H1 (cell line): Measurements from ENCODE around the gene MTX1. TPM values are rescaled to one million over a fixed set of nuclear protein-coding genes. Genes with fewer than 3 reads are reported as not detected.

Experiments used
- CTCF ChIA-PET: fragments of 300-600 bp; sonication (Branson Sonifier 250); formaldehyde crosslinking; loops from one replicate; lab custom pipeline; 2021; ENCODE audit not compliant: partially characterized antibody; lab: Charles Lee
- POLR2A ChIA-PET: fragments of 300-600 bp; sonication (Branson Sonifier 250); formaldehyde crosslinking; loops from one replicate; lab custom pipeline; 2021; ENCODE audit warnings: inconsistent platforms; ENCODE audit not compliant: partially characterized antibody; lab: Charles Lee
- DNase-seq, 2 experiments: peaks; one replicate each; pipeline versions ENCODE4 v3.0.0 to v3.0.0-alpha.2; 2010 to 2022; ENCODE audit warnings: low spot score in 2 of 2, low read depth in 1 of 2, mixed read lengths in 1 of 2
- FAIRE-seq: peaks from 2 replicates; lab custom pipeline; 2011; peaks lifted over from hg19 to GRCh38; lab: Jason Lieb, UNC
- H2AFZ ChIP-seq: 2 replicates; pipeline ENCODE4 v1.8.1; 2012; ENCODE audit warnings: low read length, inconsistent platforms
- H2AK5ac ChIP-seq: 2 replicates; pipeline ENCODE4 v1.6.1; 2013; ENCODE audit warnings: low read depth, low read length
- H2BK120ac ChIP-seq: replicated peaks from 2 replicates; pipeline ENCODE3; 2013; ENCODE audit warnings: low read depth, low read length, inconsistent platforms
- H2BK12ac ChIP-seq: 2 replicates; pipeline ENCODE4 v1.6.1; 2013; ENCODE audit warnings: low read depth, low read length
- H2BK15ac ChIP-seq: 2 replicates; pipeline ENCODE4 v1.6.1; 2013; ENCODE audit warnings: low read length
- H2BK20ac ChIP-seq: 2 replicates; pipeline ENCODE4 v1.6.1; 2013; ENCODE audit warnings: low read length
- H2BK5ac ChIP-seq: 2 replicates; pipeline ENCODE4 v1.6.1; 2013; ENCODE audit warnings: low read depth, low read length
- H3K14ac ChIP-seq: 2 replicates; pipeline ENCODE4 v1.6.1; 2013; ENCODE audit warnings: inconsistent platforms; ENCODE audit not compliant: insufficient read length
- H3K18ac ChIP-seq: 2 replicates; pipeline ENCODE4 v1.6.1; 2013; ENCODE audit warnings: low read length; ENCODE audit errors: extremely low read depth
- H3K23ac ChIP-seq: 2 replicates; pipeline ENCODE4 v1.6.1; 2013; ENCODE audit warnings: inconsistent platforms; ENCODE audit not compliant: insufficient read length
- H3K23me2 ChIP-seq: 2 replicates; pipeline ENCODE4 v1.6.1; 2013; ENCODE audit warnings: low read depth, low read length
- H3K27ac ChIP-seq: 2 replicates; pipeline ENCODE4 v1.6.1; 2011; ENCODE audit warnings: low read depth, low read length, inconsistent platforms
- H3K27me3 ChIP-seq, 4 experiments: replicated peaks in 1 of 4; 1 replicate in 1 of 4; 2 replicates in 3 of 4; pipeline versions ENCODE4 v1.6.1 to v1.8.1; 2011 to 2013; ENCODE audit warnings: low read length in 3 of 4, mild to moderate bottlenecking in 3 of 4, inconsistent platforms in 2 of 4, mixed read lengths in 2 of 4, moderate library complexity in 1 of 4; ENCODE audit not compliant: control insufficient read depth in 3 of 4, insufficient read depth in 3 of 4; ENCODE audit errors: extremely low read depth in 1 of 4
- H3K36me3 ChIP-seq, 4 experiments: 2 replicates each; pipeline versions ENCODE4 v1.6.1 to v1.8.1; 2011 to 2013; ENCODE audit warnings: mild to moderate bottlenecking in 4 of 4, low read length in 3 of 4, moderate library complexity in 2 of 4, control low read depth in 1 of 4, inconsistent platforms in 1 of 4; ENCODE audit not compliant: insufficient read depth in 4 of 4, control insufficient read depth in 2 of 4
- H3K4ac ChIP-seq: replicated peaks from 2 replicates; pipeline ENCODE3; 2013; ENCODE audit warnings: low read length, low read depth, mixed read lengths, inconsistent platforms; ENCODE audit not compliant: insufficient read length
- H3K4me1 ChIP-seq, 4 experiments: replicated peaks in 1 of 4; 1 replicate in 1 of 4; 2 replicates in 3 of 4; pipeline versions ENCODE4 v1.6.1 to v1.8.1; 2011 to 2013; ENCODE audit warnings: low read length in 3 of 4, inconsistent platforms in 2 of 4, mixed read lengths in 1 of 4; ENCODE audit not compliant: insufficient read depth in 4 of 4, control insufficient read depth in 3 of 4
- H3K4me2 ChIP-seq, 2 experiments: 2 replicates each; pipeline versions ENCODE4 v1.6.1 to v1.8.1; 2011 to 2013; ENCODE audit warnings: low read depth in 2 of 2, low read length in 2 of 2, control low read depth in 1 of 2, inconsistent platforms in 1 of 2, mild to moderate bottlenecking in 1 of 2; ENCODE audit not compliant: insufficient read depth in 1 of 2
- H3K4me3 ChIP-seq, 4 experiments: fragments of 200-600, 300-600 bp in 1 of 4; sonication (generic), shearing (Covaris generic), sonication (Bioruptor Twin) in 1 of 4; 2 replicates each; pipeline versions ENCODE4 v1.5.1 to v1.8.1; 2011 to 2016; ENCODE audit warnings: low read length in 4 of 4, low read depth in 3 of 4, control low read depth in 2 of 4, inconsistent platforms in 2 of 4, mild to moderate bottlenecking in 2 of 4, mixed read lengths in 1 of 4, moderate library complexity in 1 of 4; ENCODE audit not compliant: insufficient read depth in 2 of 4; ENCODE audit errors: extremely low read depth in 1 of 4
- H3K56ac ChIP-seq: replicated peaks from 2 replicates; pipeline ENCODE3; 2013; ENCODE audit warnings: low read depth, mild to moderate bottlenecking, mixed read lengths, low read length, inconsistent platforms; ENCODE audit not compliant: insufficient read length
- H3K79me1 ChIP-seq: 2 replicates; pipeline ENCODE4 v1.6.1; 2013; ENCODE audit warnings: low read depth, low read length, control low read depth
- H3K79me2 ChIP-seq, 2 experiments: 2 replicates each; pipeline versions ENCODE4 v1.6.1 to v1.8.1; 2012 to 2013; ENCODE audit warnings: low read length in 2 of 2, mild to moderate bottlenecking in 2 of 2, inconsistent platforms in 1 of 2; ENCODE audit not compliant: insufficient read depth in 2 of 2, control insufficient read depth in 1 of 2
- H3K9ac ChIP-seq, 4 experiments: replicated peaks in 1 of 4; 1 replicate in 1 of 4; 2 replicates in 3 of 4; pipeline versions ENCODE4 v1.6.1 to v1.8.1; 2011 to 2013; ENCODE audit warnings: low read depth in 3 of 4, low read length in 3 of 4, control low read depth in 2 of 4, mild to moderate bottlenecking in 2 of 4, moderate library complexity in 2 of 4, inconsistent platforms in 1 of 4; ENCODE audit errors: extremely low read depth in 1 of 4
- H3K9me3 ChIP-seq, 2 experiments: 2 replicates each; pipeline versions ENCODE4 v1.6.1 to v1.8.1; 2012 to 2013; ENCODE audit warnings: mild to moderate bottlenecking in 2 of 2, moderate library complexity in 2 of 2, control low read depth in 1 of 2, inconsistent platforms in 1 of 2, low read depth in 1 of 2, low read length in 1 of 2, mixed read lengths in 1 of 2; ENCODE audit not compliant: insufficient read depth in 2 of 2
- H4K20me1 ChIP-seq, 2 experiments: replicated peaks in 1 of 2; 2 replicates each; pipeline versions ENCODE3 to v1.8.1; 2011 to 2013; ENCODE audit warnings: inconsistent platforms in 2 of 2, low read length in 2 of 2, mild to moderate bottlenecking in 1 of 2; ENCODE audit not compliant: insufficient read depth in 2 of 2, control insufficient read depth in 1 of 2
- H4K5ac ChIP-seq: 2 replicates; pipeline ENCODE4 v1.6.1; 2013; ENCODE audit warnings: low read length, low read depth, mixed read lengths, inconsistent platforms; ENCODE audit not compliant: insufficient read length
- H4K8ac ChIP-seq: 2 replicates; pipeline ENCODE4 v1.8.0; 2013; ENCODE audit warnings: mild to moderate bottlenecking, moderate library complexity, low read length, inconsistent platforms; ENCODE audit not compliant: insufficient read depth; ENCODE audit errors: extremely low read depth
- H4K91ac ChIP-seq: replicated peaks from 2 replicates; pipeline ENCODE3; 2013; ENCODE audit warnings: low read length, mixed read lengths, inconsistent platforms; ENCODE audit not compliant: insufficient read length
- CBX8 ChIP-seq: fragments of 300-800, 300-1000 bp; sonication (generic); IDR thresholded peaks from 2 replicates; pipeline ENCODE4 v1.7.1; 2016; ENCODE audit warnings: low read depth, low read length, borderline replicate concordance
- CTBP2 ChIP-seq: IDR thresholded peaks from 2 replicates; pipeline ENCODE4 v1.7.0; 2011; ENCODE audit warnings: borderline replicate concordance, mild to moderate bottlenecking, moderate library complexity, mixed read lengths, low read length; ENCODE audit not compliant: insufficient read depth, insufficient read length
- FOSL1 ChIP-seq: IDR thresholded peaks from 2 replicates; pipeline ENCODE4 v1.6.1; 2011; ENCODE audit warnings: mild to moderate bottlenecking, low read depth, low read length, moderate library complexity; ENCODE audit not compliant: insufficient read depth
- KDM4A ChIP-seq: IDR thresholded peaks from one replicate; pipeline ENCODE4 v1.7.1; 2012; ENCODE audit warnings: low read depth, mild to moderate bottlenecking, moderate library complexity, low read length, inconsistent platforms; ENCODE audit not compliant: severe bottlenecking
- NRF1 ChIP-seq: IDR thresholded peaks from 2 replicates; pipeline ENCODE4 v1.6.1; 2011; ENCODE audit warnings: mild to moderate bottlenecking, low read depth, low read length, improper control_type of control experiment
- PHF8 ChIP-seq: fragments of 200-600 bp; sonication (generic); conservative IDR thresholded peaks from 2 replicates; pipeline ENCODE4 v1.7.1; 2012; ENCODE audit warnings: low read depth, mild to moderate bottlenecking, inconsistent platforms, low read length, moderate library complexity
- POLR2AphosphoS5 ChIP-seq: IDR thresholded peaks from 2 replicates; pipeline ENCODE4 v1.6.1; 2011; ENCODE audit warnings: low read depth, low read length
- POU5F1 ChIP-seq: IDR thresholded peaks from 2 replicates; pipeline ENCODE4 v1.6.1; 2011; ENCODE audit warnings: low read depth, mild to moderate bottlenecking, low read length, moderate library complexity
- SIN3A ChIP-seq, 2 experiments: IDR thresholded peaks in 1 of 2; conservative IDR thresholded peaks in 1 of 2; 2 replicates each; pipeline ENCODE4 v1.6.1; 2011 to 2012; ENCODE audit warnings: low read length in 2 of 2, improper control_type of control experiment in 1 of 2, low read depth in 1 of 2, mild to moderate bottlenecking in 1 of 2
- TAF1 ChIP-seq: IDR thresholded peaks from 2 replicates; pipeline ENCODE4 v1.6.1; 2011; ENCODE audit warnings: mild to moderate bottlenecking, low read depth, low read length
- TAF7 ChIP-seq: optimal IDR thresholded peaks from 2 replicates; pipeline ENCODE3; 2011; ENCODE audit warnings: low read depth, mild to moderate bottlenecking, inconsistent platforms, low read length, moderate library complexity, borderline replicate concordance
- YY1 ChIP-seq: IDR thresholded peaks from 2 replicates; pipeline ENCODE4 v1.6.1; 2011; ENCODE audit warnings: low read depth, mild to moderate bottlenecking, low read length
- WGBS, 2 experiments: shearing (Covaris generic) in 1 of 2; methylation state at CpG; one replicate each; pipeline versions ENCODE4 v1.1.6 to v1.1.7; 2013 to 2015; ENCODE audit warnings: low lambda C conversion rate in 2 of 2, mixed read lengths in 2 of 2, inconsistent platforms in 1 of 2, low coverage in 1 of 2, missing lambda C conversion rate in 1 of 2; ENCODE audit not compliant: insufficient replicate concordance in 2 of 2, insufficient coverage in 1 of 2, insufficient read length in 1 of 2; ENCODE audit errors: extremely low coverage in 1 of 2, missing lambda C conversion rate in 1 of 2; 5-methylcytosine and 5-hydroxymethylcytosine counted together
- polyA plus RNA-seq, 7 experiments: library from polyadenylated mRNA; depleted of rRNA in 3 of 7; stranded (reverse) in 5 of 7; unstranded in 2 of 7; fragments of >200 nt in 5 of 7; fragments of 200-250 nt in 2 of 7; gene quantifications; 1 replicate in 5 of 7; 2 replicates in 1 of 7; 4 replicates in 1 of 7; pipeline versions ENCODE4 v1.2.1 to v1.2.3, GENCODE V29; 2011 to 2013; ENCODE audit warnings: missing spikeins in 2 of 7, mixed read lengths in 2 of 7
- total RNA-seq: library from RNA; stranded (reverse); fragmentation: NEBNext Ultra II Directional; extraction: Animal tissue kit (Norgen Biotek cat#: 25700); gene quantifications from 2 replicates; pipeline ENCODE4 v1.2.1, GENCODE V29; 2021

The MTX1 gene
- total and polyA plus RNA-seq, 2 of the 8 experiments (the other 6 are each of a cell fraction or from before 2014, with no cell fraction given) = 47.9 to 131 TPM

- Histone ChIP-seq H3K4me3 (no peak overlapping the region), H2AFZ (no peak overlapping the region), H3K18ac (no peak overlapping the region), H3K56ac (no peak overlapping the region), H3K79me1 (no peaks in the 10 kb centered on the region), H3K27me3 (no peaks in the 10 kb centered on the region), H4K8ac (no peak overlapping the region), H2BK12ac (no peak overlapping the region), H3K9ac (no peak overlapping the region), H3K79me2 (no peaks in the 10 kb centered on the region), H2BK20ac (no peak overlapping the region), H3K27ac (no peak overlapping the region), H2BK5ac (no peak overlapping the region), H2BK120ac (no peak overlapping the region), H4K20me1 (no peaks in the 10 kb centered on the region), H2BK15ac (no peak overlapping the region), H3K4me1 (no peaks in the 10 kb centered on the region), H3K23ac (no peak overlapping the region), H3K14ac (no peak overlapping the region), H3K23me2 (no peaks in the 10 kb centered on the region; the same call in 1 of the 2 replicates), H3K36me3 (no peaks in the 10 kb centered on the region), H2AK5ac (no peak overlapping the region), H4K91ac (no peak overlapping the region), H4K5ac (no peak overlapping the region), H3K4ac (no peak overlapping the region), H3K9me3 (no peaks in the 10 kb centered on the region), H3K4me2 (no peak overlapping the region)
- DNase-seq = no peak
- ChIA-PET POLR2A (interaction anchor here (0.6 kb wide), 1 partner anchor 62 kb away, joined by 3 read pairs; no protein-coding TSS in a partner anchor), CTCF (interaction anchor here (1.4 kb wide), 1 partner anchor 68 kb away, joined by 3 read pairs; no protein-coding TSS in a partner anchor)
- TF ChIP-seq PHF8 (no peak), TAF7 (no peak), CTBP2 (no peak), NRF1 (no peak), POLR2AphosphoS5 (no peak), POU5F1 (no peak), KDM4A (no peak), SIN3A (conservative IDR thresholded peaks at IDR 0.05 in 1 of 2, IDR thresholded peaks at IDR 0.05 in 1 of 2; ENCODE audit: low read depth in 1 of 2, low read length in 2 of 2) (no peak), CBX8 (no peak), YY1 (no peak), TAF1 (no peak), FOSL1 (no peak)
- no peak for FAIRE-seq
- 89% methylated on average over 8 of the region's 8 CpGs; no CpG with 5 or more reads in 1 of the 2 experiments for WGBS, 2 experiments
These were observed 48.4 kb upstream of the MTX1 start for GRCh38 chr1:155160128-155160527.
